ENCODE measurements around the gene FAM216A.
"Not testable (repeated sequence)": the region's sequence is repeated elsewhere in the genome, so short reads cannot be mapped to it uniquely, and the experiment has no call there.

FAM216A gene

DNA sequence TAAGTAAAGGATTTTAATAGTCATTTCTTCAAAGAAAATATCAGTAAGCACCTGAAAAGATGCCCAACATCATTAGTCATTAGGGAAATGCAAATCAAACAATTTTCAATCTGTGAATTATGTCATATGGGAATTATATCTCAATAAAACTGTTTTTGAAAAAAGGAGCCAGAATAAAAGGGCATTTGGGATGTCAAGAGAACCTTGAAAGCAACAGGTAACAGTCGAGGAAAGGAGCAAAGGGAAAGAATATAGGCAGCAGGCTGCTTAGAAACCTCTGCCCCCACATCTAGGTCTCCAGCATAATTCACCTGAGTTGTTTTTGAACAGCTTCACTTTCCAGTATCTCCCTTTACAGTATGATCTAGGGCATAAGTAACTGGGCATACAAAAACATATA lies 45.7 kb downstream of the FAM216A start:
- FAIRE-seq (no peak), DNase-seq (ENCODE audit: insufficient read length, low spot score) (no peak)
- no peak for TF ChIP-seq POLR2A (IDR thresholded peaks at IDR 0.05; ENCODE audit: low read depth, low read length)

DNA sequence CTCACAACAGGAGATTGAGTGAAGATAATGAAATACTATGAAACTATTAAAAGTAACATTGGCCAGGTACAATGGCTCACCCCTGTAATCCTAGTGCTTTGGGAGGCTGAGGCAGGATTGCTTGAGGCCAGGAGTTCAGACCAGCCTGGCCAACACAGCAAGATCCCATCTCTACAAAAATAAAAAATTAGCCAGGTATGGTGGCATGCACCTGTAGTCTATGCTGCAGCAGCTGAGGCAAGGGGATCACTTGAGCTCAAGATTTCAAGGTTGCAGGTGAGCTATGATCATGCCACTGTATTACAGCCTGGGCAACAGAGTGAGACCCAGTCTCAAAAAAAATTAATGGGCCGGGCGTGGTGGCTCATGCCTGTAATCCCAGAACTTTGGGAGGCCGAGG lies 48.4 kb downstream of the FAM216A start:
- FAIRE-seq (no peak), DNase-seq (ENCODE audit: insufficient read length, low spot score) (no peak)
- no peak for TF ChIP-seq POLR2A (IDR thresholded peaks at IDR 0.05; ENCODE audit: low read depth, low read length)

DNA sequence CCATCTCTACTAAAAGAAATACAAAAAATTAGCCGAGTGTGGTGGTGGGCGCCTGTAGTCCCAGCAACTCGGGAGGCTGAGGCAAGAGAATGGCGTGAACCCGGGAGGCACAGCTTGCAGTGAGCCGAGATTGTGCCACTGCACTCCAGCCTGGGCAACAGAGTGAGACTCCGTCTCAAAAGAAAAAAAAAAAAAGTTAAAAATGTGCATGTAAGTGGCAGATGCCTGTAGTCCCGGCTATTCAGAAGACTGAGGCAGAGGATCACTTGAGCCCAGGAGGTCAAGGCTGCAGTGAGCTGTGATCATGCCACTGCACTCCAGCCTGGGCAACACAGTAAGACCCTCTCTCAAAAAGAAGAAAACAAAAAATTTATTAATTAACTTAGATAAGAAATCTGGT lies 49.4 kb downstream of the FAM216A start:
- FAIRE-seq; DNase-seq (ENCODE audit: insufficient read length, low spot score): not testable (repeated sequence)

DNA sequence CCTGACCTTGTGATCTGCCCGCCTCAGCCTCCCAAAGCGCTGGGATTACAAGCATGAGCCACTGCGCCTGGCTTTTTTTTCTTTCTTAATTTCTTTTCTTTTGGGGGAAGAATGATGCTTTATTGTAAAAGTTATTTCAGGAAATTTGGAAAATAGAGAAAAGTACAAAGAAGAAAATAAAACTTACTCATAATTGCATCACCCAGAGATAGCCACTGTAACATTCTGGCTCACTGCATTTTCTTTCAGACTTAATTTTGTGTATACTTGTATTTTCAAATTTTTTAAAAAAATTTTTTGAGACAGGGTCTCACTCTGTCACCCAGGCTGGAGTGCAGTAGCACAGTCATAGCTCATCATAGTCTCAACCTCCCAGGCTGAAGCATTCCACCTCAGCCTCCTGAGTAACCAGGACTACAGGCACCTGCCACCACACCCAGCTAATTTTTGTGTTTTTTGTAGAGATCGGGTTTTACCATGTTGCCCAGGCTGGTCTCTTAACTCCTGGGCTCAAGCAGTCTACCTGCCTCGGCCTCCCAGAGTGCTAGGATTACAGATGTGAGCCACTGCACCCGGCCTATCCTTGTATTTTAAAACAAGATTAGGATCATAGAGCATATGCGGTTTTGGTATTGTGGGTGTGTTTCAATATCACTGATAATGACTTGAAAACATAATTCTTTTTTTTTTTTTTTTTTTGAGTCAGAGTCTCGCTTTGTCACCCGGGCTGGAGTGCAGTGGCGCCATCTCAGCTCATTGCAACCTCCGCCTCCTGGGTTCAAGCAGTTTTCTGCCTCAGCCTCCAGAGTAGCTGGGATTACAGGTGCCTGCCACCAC lies 52.4 kb downstream of the FAM216A start:
- DNase-seq (ENCODE audit: insufficient read length, low spot score); FAIRE-seq: not testable (repeated sequence)

DNA sequence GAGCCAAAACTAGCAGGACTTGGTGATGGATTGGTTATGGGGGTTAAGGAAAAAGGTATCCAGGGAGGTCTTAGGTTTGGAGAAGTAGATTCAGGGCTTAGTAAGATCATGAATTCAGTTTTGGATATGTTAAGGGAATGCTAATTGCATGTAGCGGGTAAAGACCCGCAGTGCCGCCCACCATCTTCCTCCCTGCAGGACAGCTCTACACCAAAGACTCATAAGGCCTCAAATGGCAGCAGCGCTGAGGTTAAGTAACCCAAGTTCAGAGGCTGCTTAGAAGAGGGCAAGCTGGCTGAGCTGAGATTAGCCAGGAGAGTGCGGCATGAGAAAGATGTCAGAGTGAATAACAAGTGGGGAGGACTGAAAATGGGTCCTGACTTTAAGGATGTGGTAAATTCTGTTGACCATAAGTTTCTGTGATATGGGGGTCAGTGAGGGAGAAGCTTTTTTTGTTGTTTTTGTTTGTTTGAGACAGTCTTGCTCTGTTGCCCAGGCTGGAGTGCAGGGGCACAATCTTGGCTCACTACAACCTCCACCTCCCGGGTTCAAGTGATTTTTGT lies 59.7 kb downstream of the FAM216A start:
- no peak for DNase-seq (ENCODE audit: insufficient read length, low spot score)
- no peak for TF ChIP-seq POLR2A (IDR thresholded peaks at IDR 0.05; ENCODE audit: low read depth, low read length)
- no peak for FAIRE-seq

DNA sequence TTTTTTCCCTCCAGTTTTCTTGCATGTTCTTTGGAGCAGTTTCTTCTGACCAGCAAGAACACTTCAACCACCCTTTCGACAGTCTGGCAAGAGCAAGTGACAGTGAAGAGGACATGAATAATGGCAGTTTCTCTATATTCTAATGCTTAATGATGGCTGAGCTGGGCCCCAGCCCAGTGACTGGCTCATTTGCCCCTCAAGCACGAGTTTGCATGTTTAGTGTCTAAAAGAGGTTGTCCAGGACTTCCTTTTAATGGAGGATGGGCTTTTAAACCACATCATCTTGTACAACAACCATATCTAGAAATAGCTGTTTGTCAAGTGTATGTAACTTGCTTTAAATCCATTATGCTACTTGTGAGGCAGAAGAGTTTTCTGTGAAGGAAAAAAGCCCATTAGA lies 61.9 kb downstream of the FAM216A start:
- DNase-seq (ENCODE audit: insufficient read length, low spot score) (no peak), FAIRE-seq (no peak)
- TF ChIP-seq POLR2A (IDR thresholded peaks at IDR 0.05; ENCODE audit: low read depth, low read length) = no peak

DNA sequence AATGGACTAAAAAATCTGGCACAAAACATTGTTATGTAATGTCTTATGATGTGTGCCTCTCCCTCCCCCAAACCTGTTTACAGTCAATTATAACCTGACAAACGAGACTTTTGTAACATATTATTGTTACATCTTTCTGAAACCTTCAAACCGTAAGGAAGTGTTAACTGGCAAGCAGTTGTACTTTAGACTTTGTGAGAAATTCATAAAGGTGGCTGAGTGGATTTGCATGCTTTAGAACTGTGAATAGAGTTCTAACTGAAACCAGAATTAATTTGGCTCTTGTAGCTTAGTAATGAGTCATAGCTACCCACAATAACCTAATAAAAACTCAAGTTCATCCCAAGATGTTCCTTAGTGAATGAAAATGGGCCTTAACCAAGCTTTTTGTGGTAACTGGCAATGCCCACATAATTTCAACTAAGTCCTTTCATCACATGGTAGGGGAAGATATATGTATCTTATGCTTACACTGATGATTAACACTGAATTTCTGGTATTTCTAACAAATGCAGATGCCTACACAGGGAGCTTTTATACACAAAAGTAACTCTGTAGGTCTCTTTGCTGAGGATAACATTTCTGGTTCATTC lies 63.2 kb downstream of the FAM216A start:
- no peak for DNase-seq (ENCODE audit: insufficient read length, low spot score)
- no peak for TF ChIP-seq POLR2A (IDR thresholded peaks at IDR 0.05; ENCODE audit: low read depth, low read length)
- peak; percentile 27 for FAIRE-seq

DNA sequence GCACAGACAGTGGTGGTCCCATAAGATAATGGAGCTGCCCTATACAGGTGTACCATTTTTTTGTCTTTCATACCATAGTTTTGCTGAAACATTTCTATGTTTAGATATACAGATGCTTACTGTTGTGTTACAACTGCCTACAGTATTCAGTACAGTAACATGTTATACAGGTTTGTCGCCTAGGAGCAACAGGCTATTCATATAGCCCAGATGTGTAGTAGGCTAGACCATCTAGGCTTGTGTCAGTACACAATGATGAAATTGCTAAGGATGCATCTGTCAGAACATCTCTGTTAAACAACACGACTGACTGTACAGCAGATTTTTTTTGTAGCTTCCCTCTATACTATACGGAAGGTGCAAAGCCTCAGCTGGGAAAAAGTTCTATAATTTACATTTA lies 64.0 kb downstream of the FAM216A start:
- peak; percentile 62 for FAIRE-seq
- no peak for TF ChIP-seq POLR2A (IDR thresholded peaks at IDR 0.05; ENCODE audit: low read depth, low read length)

DNA sequence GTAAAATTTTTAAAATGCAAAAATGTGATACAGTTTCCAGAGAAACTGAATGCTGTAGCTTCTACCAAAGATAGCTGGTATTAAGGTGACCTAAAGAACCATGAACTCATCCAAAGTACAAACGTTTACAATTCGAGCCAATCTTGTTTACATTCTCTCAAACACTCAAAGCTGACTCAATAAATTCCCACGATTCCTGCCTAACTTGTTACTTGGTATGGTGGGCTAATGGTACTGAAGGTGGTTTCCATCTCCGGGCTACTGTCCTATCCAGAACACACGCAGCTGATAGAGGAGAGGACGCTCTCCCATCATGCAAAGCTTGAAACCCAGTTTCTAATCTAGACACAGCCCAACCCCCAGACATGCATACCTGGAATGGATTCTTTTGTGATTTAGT lies 65.0 kb downstream of the FAM216A start:
- TF ChIP-seq POLR2A (IDR thresholded peaks at IDR 0.05; ENCODE audit: low read depth, low read length) = no peak
- DNase-seq (ENCODE audit: insufficient read length, low spot score) (no peak), FAIRE-seq (no peak)

More for the DNA sequence above, 64.0 kb downstream of the FAM216A start:
- DNase-seq (ENCODE audit: insufficient read length, low spot score) = no peak

DNA sequence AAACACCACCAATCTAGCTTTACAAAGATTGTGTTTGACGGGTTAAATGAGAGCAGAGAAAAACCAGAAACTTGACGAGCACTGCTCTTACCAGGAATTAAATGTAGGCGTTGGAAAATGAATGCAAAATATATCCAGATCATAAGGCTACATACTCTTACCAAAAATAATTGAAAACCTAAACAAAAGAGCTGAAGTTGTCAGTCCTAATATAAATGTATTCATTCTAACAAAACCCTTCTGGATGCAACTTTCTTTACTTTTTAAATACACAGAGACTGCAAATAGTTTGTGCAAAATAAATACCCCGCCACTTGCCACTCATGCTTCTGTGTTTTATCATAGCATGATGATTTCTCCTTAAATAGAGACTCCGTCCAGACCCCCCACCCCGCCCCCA lies 66.2 kb downstream of the FAM216A start:
- FAIRE-seq = no peak

DNA sequence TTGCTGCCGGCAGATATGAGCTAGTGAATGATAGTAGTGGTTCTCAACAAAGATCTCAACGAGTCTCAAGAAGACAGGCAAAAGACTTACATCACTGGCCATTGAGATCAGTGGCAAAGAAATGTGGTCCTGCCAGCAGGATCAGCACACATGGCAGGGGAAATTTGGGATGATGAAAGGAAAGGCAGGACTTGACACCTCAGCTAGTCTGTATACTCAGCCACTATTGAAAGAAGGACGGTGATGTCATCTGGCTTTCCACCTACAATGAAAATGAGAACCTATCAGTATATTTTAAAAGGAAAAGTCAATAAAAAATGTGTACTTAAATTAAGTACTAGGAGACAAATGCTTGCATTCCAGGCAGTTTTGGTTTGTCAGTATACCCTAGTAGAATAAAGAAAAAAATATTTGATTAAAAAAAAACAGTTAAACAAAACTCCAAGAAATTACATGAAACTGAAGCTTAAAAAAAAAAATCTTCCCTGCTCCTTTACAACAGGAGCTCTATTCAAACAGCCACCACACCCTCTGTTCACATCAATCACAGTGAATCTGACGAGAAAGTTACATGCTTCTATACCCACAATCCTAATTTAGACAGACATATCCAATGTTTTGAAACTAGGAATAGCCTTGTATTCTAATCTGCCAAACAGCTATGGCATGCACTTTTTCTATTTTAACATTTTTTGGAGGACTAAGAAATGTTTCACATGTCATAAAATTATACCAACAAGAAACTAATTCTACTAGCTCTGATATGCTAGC lies 68.4 kb downstream of the FAM216A start:
- no peak for TF ChIP-seq POLR2A (IDR thresholded peaks at IDR 0.05; ENCODE audit: low read depth, low read length)
- DNase-seq (ENCODE audit: insufficient read length, low spot score) (no peak), FAIRE-seq (no peak)

More for the DNA sequence above, 66.2 kb downstream of the FAM216A start:
- DNase-seq (ENCODE audit: insufficient read length, low spot score) = no peak
- no peak for TF ChIP-seq POLR2A (IDR thresholded peaks at IDR 0.05; ENCODE audit: low read depth, low read length)

DNA sequence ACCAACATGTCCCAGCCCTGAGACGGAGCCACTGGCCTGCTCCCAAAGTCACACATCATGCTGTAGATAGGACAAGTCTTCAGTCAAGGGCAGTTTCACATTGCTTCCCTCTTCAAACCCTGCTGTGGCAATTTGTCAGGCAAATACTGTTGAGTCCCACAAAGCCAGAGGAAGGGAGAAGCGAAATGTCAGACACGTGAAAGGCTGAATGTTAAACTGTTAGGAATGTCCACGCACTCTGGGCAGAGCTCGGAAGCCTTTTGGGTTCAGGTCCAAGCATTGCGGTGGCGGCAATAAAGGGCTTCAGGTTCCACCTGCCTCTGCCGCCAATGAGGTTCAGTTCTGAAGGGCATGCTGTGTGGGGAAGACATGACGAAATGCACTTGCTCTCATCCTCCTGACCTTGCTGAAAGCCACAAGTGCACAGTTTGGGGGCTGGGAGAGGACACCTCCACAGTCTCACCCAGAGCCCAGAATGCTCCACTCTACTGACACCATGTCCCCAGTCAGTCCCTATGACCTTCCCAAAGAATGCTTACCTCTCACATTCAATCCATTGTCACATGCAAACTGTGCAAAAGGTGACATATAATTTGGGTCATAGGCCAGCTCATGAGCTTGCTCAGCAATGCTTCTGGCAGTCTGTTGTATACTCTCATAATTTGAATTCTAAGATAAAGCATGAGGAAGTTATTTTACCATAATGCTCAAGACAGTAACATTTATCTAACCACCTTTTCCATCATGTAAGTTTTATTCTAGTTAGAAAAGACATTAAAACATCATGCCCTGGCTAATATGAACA lies 69.2 kb downstream of the FAM216A start:
- no peak for FAIRE-seq
- TF ChIP-seq POLR2A (IDR thresholded peaks at IDR 0.05; ENCODE audit: low read depth, low read length) = no peak
- DNase-seq (ENCODE audit: insufficient read length, low spot score) = no peak

DNA sequence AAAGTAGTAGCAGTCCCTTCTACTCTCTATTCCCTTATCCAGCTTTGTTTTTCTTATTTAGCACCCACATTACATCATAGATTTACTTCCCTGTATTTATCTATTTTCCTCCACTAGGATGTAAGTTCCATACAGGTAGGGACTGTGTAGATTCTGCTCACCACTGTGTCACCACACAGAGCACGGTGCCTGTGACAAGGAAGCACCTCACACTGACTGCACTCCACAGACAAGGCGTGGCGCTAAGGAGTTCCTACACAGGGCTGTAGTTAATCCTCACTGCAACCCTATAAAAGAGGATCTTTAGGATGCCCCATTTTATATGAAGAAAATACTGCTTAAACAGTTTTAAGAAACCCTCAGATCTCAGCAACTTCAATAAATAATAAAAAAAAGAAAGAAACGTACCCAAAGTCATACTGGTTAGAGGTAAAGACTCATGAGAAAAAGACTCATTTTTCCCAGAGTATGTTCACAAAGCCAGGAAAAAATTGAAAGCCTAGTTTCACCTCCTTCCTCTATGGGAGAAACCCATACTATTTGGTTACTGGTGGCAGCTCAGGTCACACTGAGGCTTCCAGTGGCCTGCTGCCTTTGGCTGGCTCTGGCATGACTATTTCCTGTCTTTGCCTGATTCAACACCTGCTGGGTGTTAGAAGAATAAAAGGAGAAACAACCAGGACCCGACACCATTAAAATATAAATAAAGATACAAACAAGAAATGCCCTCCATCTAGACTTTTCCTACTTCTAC lies 70.4 kb downstream of the FAM216A start:
- no peak for TF ChIP-seq POLR2A (IDR thresholded peaks at IDR 0.05; ENCODE audit: low read depth, low read length)
- FAIRE-seq = no peak
- no peak for DNase-seq (ENCODE audit: insufficient read length, low spot score)

Measured in H54 (cell line).